Suppressor macrophage treated with lipopolysaccharide for 4 hours (primary cell): ENCODE results near the gene GABRA5.
"Not testable (repeated sequence)": the region's sequence is repeated elsewhere in the genome, so short reads cannot be mapped to it uniquely, and the experiment has no call there.

Source experiments
- DNase-seq: peaks from one replicate; pipeline ENCODE4 v3.0.0-alpha.2; 2020

Gene GABRA5

DNA sequence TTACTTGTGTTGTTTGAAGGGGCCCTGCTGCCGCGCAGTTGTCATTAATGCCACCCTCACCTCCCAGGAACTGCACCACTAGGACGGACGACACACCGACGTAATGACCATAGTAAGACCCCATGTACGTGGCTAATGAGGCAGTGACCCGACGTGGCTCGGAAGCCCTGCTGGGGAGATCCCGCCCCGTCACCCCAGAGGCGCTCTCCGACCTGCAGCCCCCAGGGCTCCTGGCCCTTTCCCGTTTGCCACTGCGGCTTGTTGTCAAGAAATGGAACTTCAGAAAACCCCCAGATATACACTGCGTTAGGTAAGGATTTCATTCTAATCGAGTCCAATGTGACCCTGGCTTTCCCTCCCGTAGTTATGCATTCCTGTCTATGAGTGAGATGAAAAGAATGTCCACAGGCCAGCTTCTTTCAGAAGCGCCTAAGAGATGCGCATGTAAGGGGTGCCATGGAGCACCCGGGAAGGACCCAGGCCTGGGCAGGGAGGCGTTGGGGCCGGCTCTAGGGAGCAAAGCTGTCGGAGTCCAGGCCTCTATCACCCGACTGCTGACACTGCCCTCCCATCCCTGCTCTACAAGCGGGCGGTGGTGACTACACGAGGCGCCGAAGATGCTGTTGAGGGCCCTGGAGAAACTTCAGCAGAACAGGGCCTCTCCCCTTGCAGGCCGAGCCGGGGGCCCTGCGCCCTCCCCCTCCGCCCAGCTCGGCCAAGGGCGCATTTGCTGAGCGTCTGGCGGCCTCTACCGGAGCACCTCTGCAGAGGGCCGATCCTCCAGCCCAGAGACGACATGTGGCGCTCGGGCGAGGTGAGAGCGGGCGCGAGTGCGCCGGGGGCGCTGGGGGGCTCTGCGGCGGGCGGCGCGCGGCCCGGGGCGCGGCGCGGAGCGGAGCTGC lies at the start of gene GABRA5:
Gene GABRA5, plus strand, starts transcription at position 765 of the 902 bp plus-strand sequence. CDS start 2,187 bp downstream, outside the sequence.
- no peak for DNase-seq

DNA sequence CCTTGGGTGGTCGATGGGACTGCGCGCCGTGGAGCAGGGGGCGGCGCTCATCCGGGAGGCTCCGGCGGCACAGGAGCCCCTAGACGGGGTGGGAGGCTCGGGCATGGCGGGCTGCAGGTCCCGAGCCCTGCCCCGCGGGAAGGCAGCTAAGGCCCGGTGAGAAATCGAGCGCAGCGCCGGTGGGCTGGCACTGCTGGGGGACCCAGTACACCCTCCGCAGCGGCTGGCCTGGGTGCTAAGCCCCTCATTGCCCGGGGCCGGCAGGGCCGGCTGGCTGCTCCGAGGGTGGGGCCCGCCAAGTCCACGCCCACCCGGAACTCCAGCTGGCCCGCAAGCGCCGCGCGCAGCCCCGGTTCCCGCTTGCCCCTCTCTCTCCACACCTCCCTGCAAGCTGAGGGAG lies 35.7 kb upstream of the GABRA5 start:
- not testable (repeated sequence) for DNase-seq

DNA sequence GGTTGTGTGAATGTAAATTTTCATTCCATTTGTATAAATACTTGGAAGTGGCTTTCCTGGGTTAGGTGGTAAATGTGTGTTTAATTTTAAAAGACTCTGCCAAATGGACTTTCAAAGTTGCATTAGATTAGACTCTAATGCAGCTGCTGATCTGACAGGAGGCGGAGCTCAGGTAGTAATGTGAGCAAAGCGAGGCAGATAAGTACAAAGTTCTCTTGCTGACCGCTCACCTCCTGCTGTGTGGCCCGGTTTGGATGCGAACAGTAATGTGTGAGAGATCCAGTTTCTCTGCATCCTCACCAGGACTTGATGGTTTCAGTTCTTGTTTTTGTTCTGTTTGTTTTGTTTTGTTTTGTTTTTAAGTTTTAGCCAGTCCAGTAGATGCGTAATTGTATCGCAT lies 34.9 kb upstream of the GABRA5 start:
- DNase-seq: no peak

DNA sequence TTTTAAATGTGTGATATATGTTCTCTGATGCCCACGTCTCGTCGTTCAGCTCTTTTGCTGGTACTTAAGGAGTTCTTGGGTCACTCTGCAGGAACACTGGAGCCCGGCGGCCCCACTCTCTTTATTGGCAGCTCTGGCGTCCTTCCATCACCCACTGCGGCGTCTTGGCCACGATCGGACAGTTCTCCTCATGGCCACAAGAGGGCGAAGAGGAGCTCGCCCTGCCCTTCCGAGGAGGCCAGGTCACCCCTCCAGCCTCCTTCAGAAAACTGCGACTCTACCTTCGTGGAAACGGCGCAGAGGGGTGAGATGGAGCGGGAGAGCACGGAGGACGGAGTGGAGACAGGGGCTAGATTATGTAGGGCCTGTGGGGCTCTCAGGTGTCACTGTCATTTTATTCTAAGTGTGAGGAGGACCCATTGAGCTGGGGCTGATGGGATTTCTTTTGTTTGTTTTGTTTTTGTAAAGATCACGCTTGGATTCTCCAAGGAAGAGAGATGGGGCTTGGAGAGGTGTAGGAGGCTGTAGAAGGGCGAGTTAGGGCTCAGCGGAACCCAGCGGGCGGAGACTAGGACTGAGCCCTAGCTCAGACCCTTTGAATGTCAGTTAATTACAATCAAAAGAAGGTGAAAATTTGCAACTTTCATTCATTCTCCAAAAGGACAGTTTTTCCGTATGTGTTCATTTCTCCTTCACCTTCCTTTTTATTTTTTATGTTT lies 28.0 kb upstream of the GABRA5 start:
- DNase-seq: peak; percentile 31

DNA sequence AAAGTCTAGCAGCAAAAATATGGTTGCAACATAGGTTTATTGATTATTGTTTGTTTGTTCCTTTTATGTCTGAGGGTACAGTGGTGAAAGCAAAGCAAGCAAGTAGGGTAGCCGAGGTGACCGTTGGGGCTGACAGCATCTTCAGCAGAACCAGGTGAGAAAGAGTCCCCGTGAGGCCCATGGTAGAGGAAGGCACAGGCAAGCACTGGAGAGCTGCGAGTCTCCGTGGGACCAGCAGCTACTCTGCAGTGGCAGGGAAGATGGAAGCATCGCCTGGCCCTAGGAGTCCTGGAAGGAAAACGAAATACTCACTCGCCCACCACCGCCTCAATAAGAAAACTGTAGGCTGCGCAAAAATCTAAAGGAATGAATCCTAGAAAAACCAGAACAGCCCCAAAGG lies 25.3 kb upstream of the GABRA5 start:
- DNase-seq: no peak

DNA sequence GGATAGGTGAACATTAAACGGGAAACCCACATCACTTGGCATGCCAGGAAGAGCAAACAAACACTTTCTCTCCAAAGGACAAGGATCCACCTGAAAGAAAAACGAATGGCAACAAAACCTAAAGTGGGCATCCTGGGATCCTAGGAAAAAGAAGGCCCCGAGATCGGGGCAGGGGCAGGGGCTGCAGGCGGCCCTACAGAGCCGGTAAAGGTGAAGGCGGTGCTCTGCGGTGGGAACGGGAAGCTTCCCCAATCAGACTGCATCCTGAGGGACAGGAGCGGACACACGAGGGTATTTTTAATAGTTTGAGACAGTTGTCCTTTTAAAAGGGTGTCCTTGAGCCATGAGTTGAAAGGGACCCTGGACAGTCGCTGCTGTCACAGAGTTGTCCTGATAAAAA lies 24.9 kb upstream of the GABRA5 start:
- DNase-seq: no peak

DNA sequence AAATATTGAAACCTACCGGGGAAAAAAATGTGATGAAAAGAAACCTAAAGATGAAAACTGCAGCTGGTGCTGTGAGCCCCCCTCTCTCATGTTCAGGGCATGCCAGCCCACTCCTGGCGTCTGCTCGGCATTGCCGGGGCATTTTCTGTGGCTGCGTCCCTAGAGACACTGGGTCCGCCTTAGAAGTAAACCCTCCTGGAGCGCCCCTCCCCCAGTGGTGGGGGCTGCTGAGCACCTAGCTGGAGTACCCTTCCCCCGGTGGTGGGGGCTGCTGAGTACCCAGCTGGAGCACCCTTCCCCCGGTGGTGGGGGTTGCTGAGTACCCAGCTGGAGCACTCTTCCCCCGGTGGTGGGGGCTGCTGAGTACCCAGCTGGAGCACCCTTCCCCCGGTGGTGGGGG lies 24.5 kb upstream of the GABRA5 start:
- DNase-seq: no peak

DNA sequence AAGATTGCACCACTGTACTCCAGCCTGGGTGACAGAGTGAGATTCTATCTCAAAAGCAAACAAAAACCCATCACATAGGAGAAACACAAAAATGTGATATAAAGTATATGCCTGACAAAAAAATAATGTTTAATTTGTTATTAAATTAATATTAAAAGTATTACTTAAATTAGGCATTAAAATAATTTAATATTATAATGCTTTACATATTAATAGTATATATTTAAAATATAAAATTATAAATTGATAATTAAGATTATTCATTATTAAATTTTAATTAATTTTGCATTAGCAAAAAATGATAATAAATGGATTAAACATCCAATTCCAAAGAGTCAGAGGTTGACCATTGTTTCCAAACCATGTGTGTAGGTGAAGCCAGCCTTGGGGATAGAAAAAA lies 22.0 kb upstream of the GABRA5 start:
- DNase-seq: no peak

DNA sequence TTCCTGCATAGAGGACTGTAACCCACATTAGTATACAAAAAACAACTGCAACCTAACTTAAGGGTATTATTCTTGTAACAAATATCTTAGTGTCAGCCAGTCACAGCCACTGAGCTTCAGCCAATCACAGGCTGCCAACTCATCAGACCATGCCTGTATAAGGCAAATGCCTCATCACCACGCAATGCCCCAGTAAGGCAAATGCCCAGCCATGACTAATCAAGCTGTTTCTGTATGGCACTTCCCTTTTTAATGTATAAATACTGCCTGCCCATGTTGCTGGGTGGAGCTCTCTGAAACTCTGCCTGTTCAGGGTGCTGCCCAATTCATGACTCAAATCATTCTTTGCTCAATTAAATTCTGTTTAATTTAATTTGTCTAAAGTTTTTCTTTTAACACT lies 18.4 kb upstream of the GABRA5 start:
- peak; percentile 7 for DNase-seq

DNA sequence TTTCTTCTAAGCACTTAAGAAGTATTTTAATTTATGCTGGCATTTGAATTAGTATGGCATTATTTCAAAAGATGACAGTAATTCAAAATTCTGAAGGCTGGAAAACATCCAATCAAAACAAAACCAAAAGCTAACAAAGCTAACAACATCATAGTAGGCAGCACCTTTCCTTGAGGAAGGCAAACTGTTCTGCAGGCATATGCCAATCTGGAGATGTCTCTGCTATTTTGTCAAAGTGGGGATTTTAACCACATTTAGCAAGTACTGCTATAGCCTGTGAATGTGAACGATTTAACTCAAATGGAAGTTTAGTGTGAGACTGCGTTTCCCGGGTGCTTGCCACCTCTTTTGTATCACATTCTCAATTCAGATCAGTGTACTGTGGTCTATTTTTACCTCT lies 16.7 kb upstream of the GABRA5 start:
- no peak for DNase-seq

DNA sequence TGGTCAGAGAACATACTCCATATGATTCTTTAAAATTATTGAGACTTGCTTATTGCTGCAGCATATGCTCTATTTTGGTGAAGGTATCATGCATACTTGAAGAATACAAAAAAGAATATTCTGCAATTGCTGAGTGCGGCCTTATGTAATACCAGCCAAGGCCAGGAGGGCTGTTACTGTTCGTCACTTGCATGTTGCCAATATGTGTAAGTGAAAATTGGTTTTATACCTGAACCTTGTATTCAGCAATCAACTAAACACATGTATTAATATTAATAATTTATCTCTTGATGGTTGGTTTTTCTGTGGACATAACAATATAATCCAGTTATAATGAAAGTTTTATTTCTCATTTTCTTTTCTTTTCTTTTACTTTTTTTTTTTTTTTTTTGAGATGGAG lies 13.9 kb upstream of the GABRA5 start:
- DNase-seq: no peak

DNA sequence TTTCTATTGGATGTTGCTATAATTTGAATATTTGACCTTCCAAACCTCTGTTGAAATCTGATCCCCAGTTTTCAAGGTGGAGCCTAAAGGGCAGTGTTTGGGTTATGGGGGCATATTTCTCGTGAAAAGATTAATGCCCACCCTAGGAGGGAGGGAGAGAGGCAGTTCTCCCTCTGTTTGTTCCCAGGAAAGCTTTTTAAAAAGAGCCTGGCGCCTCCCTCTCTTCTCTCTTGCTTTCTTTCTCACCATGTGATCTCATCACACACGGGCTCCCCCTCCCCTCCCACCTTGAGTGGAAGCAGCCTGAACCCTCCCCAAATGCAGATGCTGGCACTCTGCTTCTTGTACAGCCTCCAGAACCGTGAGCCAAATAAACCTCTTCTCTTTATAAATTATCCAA lies 12.4 kb upstream of the GABRA5 start:
- no peak for DNase-seq

DNA sequence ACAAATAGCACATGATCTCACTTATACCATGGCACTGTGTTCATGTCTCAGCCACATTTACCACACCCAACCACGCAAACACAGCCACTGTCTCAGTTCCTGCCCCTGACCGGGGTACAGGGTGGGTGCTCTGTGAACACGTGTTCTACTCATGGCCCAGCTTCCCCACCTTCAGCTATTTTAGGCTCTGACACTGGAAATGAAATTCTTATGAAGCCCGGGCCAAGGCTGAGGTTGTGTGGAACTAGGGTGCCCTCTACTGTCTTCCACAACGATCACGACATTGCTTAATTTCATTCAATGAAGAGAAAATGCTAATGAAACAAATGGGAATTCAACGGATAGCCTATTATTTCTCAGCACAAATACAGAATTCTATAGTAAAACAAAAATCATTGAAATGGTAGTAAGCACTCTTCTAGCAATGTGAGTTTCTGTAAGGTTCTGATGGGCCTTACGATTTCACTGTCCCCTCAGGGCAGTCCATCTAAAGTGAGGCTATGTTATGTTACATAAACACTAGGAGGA lies 2.1 kb upstream of the GABRA5 start:
- DNase-seq: peak; percentile 13

DNA sequence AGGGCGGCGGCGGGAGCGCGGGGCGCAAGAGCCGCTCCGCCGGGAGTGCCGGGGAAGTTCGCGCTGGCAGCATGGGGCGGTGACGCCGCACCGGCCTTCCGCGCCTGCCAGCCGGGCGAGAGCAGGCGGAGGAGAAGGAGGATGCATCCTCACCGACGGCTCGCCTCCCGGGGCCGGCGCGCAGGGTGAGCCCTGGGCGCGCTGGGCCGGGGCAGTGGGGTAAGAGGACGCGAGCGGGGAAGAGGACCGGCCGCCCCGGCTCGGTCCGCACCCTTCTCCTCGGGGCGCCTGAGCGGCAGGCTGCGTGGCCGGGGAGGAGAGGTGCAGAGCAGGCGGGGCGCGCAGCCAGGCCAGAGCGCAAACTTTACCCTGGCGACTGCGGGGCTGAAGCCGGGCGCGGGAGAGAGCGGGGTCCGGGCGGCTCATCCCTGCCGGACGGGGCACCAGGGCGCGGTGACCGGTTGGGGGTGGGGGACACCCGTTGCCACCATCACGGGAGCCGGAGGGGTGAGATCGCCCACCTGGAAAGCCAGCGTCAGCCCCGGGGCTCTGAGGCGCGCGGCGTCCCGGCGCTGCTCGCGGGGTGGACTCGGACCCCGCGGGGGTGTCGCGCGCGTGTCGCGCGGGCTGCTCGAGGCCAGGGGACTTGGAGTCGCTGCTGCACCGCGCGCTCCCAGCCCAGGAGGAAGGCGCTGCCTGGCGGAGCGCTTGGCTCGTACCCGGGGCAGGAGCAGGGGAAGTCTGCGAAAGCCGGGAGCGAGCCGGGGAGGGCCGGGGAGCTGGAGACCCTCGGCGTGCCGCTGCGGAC lies 542 bp downstream of the GABRA5 start:
- DNase-seq: no peak

DNA sequence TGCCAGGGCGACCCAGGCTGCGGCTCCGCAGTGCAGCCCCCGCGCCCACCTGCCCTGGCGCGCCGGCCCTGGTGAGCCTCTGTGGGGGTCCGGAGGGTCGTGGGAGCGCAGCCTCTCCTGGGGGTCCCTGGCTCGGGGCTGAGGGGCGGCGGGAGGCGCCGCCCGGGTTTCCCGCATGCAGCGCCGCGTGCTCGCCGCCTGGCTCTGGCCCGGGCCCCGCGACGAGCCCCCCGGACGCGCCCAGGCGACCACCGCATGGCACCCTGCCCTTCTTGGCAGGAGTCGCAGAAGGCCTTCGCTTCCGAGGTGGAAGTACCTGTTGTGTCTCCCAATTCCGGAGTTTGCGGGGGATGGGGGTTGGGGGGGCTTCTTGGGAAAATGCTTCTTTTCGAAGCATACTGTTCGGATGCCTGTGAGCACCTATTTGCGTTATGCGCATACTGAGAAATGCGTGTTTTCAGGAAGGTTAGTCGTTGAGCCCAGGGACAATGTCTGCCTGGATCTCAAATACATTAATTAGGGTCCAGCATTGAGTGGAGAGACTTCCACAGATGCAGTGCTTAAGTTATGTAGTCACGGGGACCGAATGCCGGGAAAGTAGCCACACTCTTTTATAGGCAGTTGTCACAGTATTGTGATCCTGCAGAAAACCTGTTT lies 1.3 kb downstream of the GABRA5 start:
- DNase-seq: no peak

DNA sequence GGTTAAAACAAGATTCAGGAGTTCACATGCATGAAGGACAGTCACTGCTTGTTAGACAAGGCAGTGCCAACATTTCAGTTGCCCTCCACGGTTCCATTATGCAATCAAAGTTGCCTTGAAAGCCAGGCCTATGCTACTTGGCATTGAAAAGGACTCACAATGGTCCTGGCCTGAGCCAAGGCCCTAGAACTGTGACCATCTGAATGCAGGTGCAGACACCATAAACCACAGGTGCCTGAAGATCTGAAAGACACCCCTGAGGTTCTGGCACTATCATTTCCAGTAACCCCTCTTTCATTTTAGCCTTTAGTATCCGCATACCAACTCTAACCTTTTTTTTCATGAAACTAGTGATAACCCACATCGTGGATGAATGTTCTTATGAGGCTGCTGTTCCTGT lies 2.8 kb downstream of the GABRA5 start:
- no peak for DNase-seq

DNA sequence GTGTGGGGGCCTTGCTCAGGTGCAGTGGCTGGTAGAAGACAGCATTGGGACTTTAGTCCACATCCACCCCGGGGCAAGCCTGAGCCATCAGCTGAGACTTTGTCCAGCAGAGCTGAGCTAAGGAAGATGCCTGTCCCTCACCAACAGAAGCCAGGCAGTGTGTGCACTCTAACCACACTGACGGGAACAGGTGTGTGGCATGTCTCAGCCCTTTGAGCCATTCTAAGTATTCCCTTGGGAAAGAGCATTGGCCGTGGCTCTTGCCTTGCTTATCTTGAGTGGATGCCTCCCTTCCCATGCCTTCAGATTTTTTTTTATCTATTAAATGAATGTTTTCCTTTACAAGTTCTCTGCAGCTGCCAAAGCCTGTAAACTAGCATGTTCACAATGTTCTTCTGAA lies 3.5 kb downstream of the GABRA5 start:
- DNase-seq: no peak

DNA sequence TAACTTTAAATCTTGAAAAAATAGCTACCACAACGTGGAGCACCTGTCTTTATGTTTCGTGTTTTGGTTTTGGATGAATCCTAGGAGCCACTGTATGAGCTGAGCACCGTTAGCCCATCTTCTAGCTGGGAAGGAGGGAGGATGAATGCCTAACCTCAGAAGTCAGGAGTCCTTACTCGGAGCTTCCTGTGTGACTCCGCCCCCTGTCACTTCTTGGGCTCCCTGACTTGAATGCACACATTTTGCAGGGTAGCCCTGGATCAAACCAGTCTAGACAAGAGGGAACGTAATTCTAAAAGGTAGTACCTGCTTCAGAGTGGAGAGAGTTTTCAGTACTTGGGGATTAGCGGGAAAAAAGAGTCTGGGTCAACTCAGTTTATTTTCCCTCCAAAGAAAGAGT lies 5.3 kb downstream of the GABRA5 start:
- DNase-seq: no peak

DNA sequence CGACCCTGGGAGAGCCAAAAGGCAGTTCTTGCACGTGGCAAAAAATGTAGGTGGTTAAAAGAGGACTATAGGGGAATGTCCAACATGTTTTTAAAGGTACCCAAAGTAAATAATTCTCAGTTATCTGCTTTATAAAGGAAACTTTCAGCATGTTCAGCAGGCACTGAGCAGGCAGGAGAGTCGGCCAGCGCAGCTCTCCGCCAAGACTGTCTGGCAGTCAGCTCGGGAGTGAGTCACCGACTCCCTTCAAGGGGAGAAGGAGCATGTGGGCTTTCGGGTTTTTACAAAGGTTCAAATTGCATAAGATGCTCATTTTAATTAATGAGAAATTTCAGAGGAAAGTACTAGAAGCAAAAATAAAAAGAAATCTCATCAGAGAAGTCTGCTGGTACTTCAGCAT lies 7.0 kb downstream of the GABRA5 start:
- no peak for DNase-seq

DNA sequence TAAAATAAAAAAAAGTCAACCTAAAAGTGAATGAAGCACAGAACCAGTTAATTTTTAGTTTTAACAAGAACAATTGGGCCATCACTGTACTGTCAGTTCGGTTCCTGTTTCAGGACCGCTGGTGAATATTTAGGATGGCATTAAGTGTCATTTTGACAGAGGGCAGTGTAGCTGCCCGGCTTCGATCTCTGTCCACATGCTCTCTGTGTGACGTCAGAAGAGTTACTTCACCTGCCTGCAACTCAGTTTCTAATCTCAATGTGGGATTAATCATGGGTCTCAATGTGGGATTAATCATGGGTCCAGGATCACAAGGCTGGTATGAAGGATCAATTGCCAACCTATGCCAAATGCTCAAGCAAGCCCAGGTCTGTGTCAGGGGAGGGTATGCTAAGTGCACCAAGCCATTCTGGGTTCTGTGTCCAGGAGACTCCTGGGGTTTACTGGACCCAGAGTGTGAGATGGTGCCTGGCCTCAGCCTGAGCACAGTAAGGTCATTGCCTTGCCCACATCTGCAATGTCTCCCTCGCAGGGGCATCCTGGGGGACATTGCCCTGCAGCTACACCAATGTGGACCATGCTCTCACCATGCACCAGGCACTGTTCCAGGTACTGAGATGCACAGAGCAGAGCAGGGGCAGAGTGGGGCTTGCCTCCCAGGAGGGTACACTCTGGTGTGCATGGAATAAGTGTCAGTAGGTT lies 8.1 kb downstream of the GABRA5 start:
- no peak for DNase-seq

DNA sequence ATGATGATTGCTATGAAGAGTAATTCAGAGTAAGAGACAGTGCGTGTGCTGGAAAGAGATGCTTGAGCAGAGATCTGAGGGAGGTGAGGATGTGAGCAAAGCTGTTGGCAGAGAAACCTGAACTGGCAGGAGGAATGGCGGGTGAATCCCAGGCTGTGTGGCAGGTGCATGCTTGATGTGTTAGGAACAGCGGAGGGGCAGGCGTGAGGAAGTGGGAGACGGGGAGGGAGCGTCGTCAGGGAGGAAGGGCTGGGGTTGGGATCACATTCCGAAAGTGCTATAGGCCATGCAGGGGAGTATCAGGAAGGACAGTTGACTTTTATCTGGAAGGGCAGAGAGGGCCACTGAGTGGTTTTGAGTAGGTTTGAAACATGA lies 8.6 kb downstream of the GABRA5 start:
- DNase-seq: no peak

DNA sequence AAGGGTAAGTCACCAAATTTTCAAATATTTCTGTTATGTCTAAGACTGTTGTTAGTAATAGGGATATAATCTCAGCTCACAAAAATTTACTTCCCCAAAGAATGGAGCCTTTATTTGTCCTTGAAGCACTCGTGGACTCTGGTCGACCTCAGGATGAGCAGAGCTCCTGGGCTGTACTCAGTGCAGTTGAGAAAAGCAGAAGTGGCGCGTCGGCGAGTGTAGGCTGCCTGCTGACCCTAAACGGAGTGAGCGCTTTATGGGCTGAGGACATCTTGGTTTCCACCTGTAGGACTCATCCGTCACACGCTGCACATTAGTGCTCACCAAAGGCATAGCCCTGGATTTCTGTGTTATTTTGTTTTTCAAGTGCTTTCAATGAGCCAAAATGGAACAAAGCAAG lies 11.0 kb downstream of the GABRA5 start:
- no peak for DNase-seq
